NCI-H2029 (cell line): Measurements from ENCODE around the gene TEKTIP1.

Experiments
- DNase-seq: peaks from one replicate; lab custom pipeline; 2025; lab: John Stamatoyannopoulos, UW

TEKTIP1 gene

GRCh38 chr19:3538965-3539755 lies at the start of gene TEKTIP1:
Gene TEKTIP1 (plus strand): TSS chr19:3539174. CDS start chr19:3539178, 4 bp downstream.
- DNase-seq = no peak

DNA sequence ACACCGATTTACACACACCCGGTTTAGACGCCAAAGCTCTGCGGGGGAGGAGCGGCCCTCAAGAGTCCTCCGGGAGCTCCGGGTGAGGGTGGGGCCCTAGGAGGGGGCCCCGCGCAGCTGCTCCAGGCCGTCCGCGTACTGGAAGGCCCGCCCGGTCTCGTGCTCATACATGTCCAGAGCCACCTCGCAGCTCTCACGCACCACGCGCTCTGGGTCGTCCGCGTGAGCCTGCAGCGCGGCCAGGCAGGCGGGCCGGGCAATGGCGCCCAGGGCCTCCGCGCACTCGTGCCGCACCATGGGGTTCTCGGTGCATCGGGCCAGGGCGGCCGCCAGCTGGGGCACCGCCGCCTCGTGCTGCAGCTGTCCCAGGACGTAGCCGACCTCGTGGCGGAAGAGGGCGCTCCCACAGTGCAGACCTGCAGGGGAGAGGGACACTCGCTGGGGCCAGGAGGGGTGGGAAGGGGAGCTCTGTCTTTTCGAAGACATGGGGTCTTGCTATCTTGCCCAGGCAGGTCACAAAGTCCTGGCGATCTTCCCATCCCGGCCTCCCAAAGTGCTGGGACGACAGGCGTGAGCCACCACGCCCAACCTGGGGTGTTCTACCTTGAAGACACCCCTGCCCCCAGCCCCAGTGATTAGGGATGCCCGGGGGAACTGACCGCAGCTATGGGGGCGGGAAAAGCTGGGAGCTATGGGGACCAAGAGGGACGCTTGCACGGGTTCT lies 47.4 kb upstream of the TEKTIP1 start:
- no peak for DNase-seq

DNA sequence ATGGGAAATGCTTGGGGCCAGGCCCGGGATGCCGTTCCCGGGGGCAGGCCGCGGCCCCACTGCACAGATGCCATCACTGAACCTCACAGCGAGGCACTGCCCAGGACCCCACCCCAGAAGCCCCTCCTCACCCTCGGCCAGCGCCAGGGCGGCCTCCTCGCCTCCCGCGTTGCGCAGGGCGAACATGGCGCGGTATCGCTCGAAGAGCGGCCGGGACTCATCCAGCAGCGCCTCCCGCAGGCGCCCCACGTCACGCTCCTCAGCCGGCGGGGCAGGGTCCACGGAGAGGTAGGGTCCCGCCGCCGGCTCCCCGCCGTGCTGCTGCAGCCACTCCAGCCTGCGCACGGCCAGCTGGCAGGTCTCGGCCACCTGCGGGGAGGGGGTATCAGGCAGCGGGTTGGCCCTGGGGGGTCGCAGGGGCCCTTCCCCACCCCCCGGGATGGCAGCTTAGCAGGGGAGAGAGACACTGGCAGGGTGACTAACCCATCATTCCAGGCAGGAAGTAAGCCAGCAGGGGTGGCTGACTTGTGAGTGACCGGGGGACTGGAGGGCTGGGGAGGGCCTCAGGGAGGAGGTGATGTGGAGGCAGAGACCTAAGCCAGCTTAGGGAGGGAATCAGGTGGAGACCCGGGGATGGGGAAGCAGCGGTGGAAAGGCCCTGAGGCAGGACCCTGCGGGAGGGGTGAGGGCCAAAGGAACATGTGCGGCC lies 46.7 kb upstream of the TEKTIP1 start:
- no peak for DNase-seq

DNA sequence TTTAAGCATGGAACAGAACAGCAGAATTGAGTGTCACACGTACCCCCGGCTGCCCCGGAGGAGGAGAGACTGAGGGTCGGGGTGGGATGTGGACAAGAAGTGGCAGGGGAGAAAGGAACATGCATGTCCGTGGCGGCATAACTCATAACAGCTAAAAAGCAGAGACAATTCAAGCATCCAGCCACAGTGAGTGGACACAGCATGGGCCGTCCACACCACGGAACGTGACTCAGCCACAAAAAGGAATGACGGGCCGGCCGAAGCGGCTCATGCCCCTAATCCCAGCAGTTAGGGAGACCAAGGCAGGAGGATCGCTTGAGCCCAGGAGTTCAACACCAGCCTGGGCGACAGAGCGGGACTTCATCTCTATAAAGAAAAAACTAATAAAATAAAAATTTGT lies 46.1 kb upstream of the TEKTIP1 start:
- DNase-seq = no peak

DNA sequence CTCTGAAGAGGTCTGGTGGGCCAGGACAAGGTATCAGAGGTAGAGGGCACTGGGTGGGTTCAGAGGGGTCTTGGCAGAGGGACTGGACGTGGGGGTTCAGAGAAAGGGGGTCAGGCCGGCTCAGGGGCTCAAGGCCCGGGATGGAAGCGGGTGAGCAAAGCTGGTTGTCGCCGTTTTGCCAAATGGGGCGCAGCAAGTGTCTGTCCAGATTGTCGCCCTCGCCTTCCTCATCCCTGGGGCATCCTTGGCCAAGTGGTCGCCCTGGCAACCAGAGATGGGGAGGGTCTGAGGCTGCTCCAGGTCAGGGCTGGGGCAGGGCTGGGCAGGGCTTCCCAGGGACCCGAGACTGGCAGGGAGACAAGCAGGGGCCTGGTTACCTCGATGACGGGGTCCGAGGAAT lies 45.3 kb upstream of the TEKTIP1 start:
- no peak for DNase-seq

DNA sequence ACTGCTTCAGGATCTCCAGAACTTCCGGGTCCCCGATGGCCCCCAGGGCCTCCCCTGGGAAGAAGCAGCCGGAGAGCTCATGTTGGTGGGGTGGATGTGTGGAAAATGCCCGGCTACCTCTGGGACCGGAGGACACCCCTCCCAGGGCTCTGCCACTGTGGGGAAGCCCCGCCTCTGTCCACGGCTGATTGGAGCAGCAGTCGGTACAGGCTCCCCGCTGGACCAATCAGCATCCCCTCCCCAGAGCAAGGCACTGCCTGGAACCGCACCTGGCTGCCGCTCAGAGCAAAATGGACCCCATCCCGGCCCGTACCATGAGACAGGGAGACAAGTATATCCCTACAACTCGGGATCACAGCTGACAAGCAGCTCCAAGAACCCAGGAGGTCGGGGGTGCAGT lies 44.9 kb upstream of the TEKTIP1 start:
- no peak for DNase-seq

DNA sequence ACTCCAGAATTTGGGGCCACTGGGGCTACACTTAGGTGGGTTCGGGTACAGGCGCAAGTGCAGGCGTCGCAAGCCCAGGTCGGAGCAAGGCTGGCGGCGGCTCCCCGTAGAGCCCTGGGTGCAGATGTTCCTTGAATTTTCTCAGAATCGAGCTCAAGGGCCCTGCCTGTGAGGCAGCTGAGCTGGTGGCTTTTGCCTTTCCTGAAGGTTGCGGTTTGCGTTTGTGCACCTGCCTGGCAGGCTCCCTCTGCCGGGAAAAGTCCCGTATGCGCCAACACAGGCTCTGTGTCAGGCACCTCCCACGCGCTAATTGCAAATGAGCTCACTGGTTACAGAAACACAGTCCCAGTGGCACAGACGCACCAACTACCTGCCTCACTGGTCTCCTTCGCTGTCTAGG lies 44.4 kb upstream of the TEKTIP1 start:
- peak; percentile 34 for DNase-seq

DNA sequence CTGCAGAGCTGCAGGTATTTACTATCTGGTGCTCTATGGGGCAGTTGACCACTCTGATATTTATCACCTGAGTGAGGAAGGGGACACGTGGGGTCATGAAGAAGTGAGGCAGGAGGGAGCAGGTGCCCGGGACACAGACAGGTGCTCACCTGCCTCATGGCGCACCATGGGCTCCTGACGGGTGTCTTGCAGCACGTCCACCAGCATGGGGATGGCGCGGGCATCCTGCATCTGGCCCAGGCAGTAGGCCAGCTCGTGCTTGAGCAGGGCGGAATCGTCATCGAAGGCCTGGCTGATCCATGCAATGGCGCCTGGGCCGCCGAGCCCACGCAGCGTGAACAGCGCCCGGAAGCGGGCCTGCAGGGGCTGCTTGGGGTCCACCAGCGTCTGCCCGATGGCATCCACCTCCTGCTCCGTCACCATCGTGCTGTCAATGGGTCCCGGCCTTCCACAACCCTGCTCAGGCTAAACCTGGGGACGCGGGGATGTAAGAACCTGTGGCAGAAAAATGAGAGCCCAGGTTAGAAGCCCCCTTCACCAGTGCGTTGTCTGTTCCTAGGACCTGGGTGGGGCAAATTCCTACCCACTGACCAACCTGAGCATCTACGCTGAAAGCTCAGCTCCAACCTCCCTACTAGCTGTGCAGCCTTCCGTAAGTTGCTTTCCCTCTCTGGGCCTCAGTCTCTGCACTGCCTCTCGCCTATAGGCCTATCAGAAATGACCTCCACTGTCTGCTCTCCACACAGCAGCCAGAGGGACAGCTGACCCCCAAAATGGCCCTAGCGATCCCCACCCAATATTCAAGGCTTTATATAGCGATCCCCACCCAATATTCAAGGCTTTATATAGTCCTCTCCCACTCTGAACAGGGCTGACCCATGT lies 42.3 kb upstream of the TEKTIP1 start:
- DNase-seq = no peak

- DNase-seq = no peak
Measured at GRCh38 chr19:3497757-3498520, 41.0 kb upstream of the TEKTIP1 start.

GRCh38 chr19:3499738-3500428 lies 39.1 kb upstream of the TEKTIP1 start:
- no peak for DNase-seq

- DNase-seq = peak; percentile 95
Measured at GRCh38 chr19:3500429-3501101, 38.4 kb upstream of the TEKTIP1 start, which contains the start of gene DOHH. Gene DOHH (minus strand): TSS chr19:3500674. CDS start chr19:3496814, 3,860 bp downstream.

GRCh38 chr19:3501780-3502179 lies 37.2 kb upstream of the TEKTIP1 start:
- DNase-seq = no peak

DNA sequence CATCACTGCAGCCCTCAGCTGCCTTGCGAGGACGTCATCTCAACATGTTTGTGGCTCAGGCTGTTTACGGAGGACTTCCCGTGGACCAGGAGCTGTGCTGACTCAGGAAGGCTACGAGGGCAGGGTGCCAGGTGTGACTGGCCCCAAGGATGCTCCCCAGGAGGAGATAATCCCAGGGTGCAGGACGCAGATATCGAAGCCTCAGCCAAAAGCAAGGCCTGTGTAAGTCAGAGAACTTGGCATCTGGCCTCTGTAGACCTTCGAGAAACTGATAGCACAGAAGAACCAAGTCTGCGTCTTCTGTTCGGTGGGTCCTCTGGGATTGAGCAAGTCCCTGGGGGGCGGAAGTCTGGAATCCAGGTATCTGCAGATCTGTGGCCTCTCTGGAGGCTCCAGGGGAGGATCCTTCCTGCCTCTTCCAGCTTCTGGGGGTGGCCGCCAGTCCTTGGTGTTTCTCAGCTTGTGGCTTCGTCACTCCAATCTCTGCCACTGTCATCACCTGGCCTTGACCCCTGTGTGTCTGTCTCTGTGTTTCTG lies 35.9 kb upstream of the TEKTIP1 start:
- DNase-seq = no peak

GRCh38 chr19:3504735-3505134 lies 34.2 kb upstream of the TEKTIP1 start:
- DNase-seq = no peak

- peak; percentile 98 for DNase-seq
Measured at GRCh38 chr19:3505598-3506383, 33.2 kb upstream of the TEKTIP1 start, which contains the start of gene FZR1. Gene FZR1 (plus strand): TSS chr19:3506311. CDS start chr19:3522990, 16,679 bp downstream.

- no peak for DNase-seq
Measured at GRCh38 chr19:3506384-3507340, 32.3 kb upstream of the TEKTIP1 start.
